T-helper 1 cell treated with Interleukin-12 subunit alpha and Interleukin-12 subunit beta and Interleukin-4 antibody, amounts not matched to agents 30 μg/mL and 1 μg/mL, for 36 hours (primary cell): ENCODE data around the gene MYCBPAP.

ENCODE experiments used
- H3K27ac Mint-ChIP-seq: one replicate; pipeline ENCODE4 v1.8.0; 2021; ENCODE audit warnings: mild to moderate bottlenecking, mixed read lengths
- H3K27me3 Mint-ChIP-seq: one replicate; pipeline ENCODE4 v1.8.0; 2021; ENCODE audit warnings: low read depth, mixed read lengths
- H3K36me3 Mint-ChIP-seq: one replicate; pipeline ENCODE4 v1.8.0; 2021; ENCODE audit warnings: low read depth, mixed read lengths
- H3K4me1 Mint-ChIP-seq: one replicate; pipeline ENCODE4 v1.8.0; 2021; ENCODE audit warnings: low read depth, mixed read lengths
- H3K4me3 Mint-ChIP-seq: one replicate; pipeline ENCODE4 v1.8.0; 2021; ENCODE audit warnings: mild to moderate bottlenecking, moderate library complexity, mixed read lengths
- H3K9me3 Mint-ChIP-seq: one replicate; pipeline ENCODE4 v1.8.0; 2021; ENCODE audit warnings: mixed read lengths

MYCBPAP gene

GRCh38 chr17:50514388-50514787 is 6.1 kb downstream of the MYCBPAP start:
- Mint-ChIP-seq H3K4me1 (peaks cover 36% of the 10 kb centered on the region), H3K27me3 (no peaks in the 10 kb centered on the region), H3K9me3 (no peaks in the 10 kb centered on the region), H3K27ac (no peak overlapping the region), H3K4me3 (no peak overlapping the region), H3K36me3 (no peaks in the 10 kb centered on the region)

GRCh38 chr17:50514936-50515702 is 6.9 kb downstream of the MYCBPAP start:
- no peak overlapping the region for H3K27ac Mint-ChIP-seq
- H3K27me3 Mint-ChIP-seq: no peaks in the 10 kb centered on the region
- no peak overlapping the region for H3K4me3 Mint-ChIP-seq
- peaks cover 29% of the 10 kb centered on the region for H3K4me1 Mint-ChIP-seq
- H3K36me3 Mint-ChIP-seq: no peaks in the 10 kb centered on the region
- no peaks in the 10 kb centered on the region for H3K9me3 Mint-ChIP-seq

GRCh38 chr17:50517011-50517410 is 8.8 kb downstream of the MYCBPAP start:
- Mint-ChIP-seq H3K4me3 (no peak overlapping the region), H3K27me3 (no peaks in the 10 kb centered on the region), H3K27ac (no peak overlapping the region), H3K9me3 (no peaks in the 10 kb centered on the region), H3K36me3 (no peaks in the 10 kb centered on the region), H3K4me1 (peaks cover 15% of the 10 kb centered on the region)

GRCh38 chr17:50517504-50518383 is 9.5 kb downstream of the MYCBPAP start:
- H3K27me3 Mint-ChIP-seq: no peaks in the 10 kb centered on the region
- no peak overlapping the region for H3K27ac Mint-ChIP-seq
- H3K9me3 Mint-ChIP-seq: no peaks in the 10 kb centered on the region
- peaks cover 12% of the 10 kb centered on the region for H3K4me1 Mint-ChIP-seq
- H3K4me3 Mint-ChIP-seq: no peak overlapping the region
- no peaks in the 10 kb centered on the region for H3K36me3 Mint-ChIP-seq

GRCh38 chr17:50518384-50519023 is 10.3 kb downstream of the MYCBPAP start:
- Mint-ChIP-seq H3K9me3 (no peaks in the 10 kb centered on the region), H3K27ac (no peak overlapping the region), H3K4me1 (peaks cover 12% of the 10 kb centered on the region)

GRCh38 chr17:50519141-50519834 is 11.0 kb downstream of the MYCBPAP start:
- Mint-ChIP-seq H3K4me1 (peaks cover 12% of the 10 kb centered on the region), H3K27me3 (no peaks in the 10 kb centered on the region), H3K36me3 (no peaks in the 10 kb centered on the region), H3K9me3 (no peaks in the 10 kb centered on the region), H3K27ac (no peak overlapping the region), H3K4me3 (no peak overlapping the region)

More at GRCh38 chr17:50518384-50519023, 10.3 kb downstream of the MYCBPAP start:
- no peaks in the 10 kb centered on the region for H3K36me3 Mint-ChIP-seq
- no peaks in the 10 kb centered on the region for H3K27me3 Mint-ChIP-seq
- H3K4me3 Mint-ChIP-seq: no peak overlapping the region

- H3K4me1 Mint-ChIP-seq: peaks cover 12% of the 10 kb centered on the region
- H3K4me3 Mint-ChIP-seq: no peak overlapping the region
- H3K27me3 Mint-ChIP-seq: no peaks in the 10 kb centered on the region
- H3K9me3 Mint-ChIP-seq: no peaks in the 10 kb centered on the region
- H3K36me3 Mint-ChIP-seq: no peaks in the 10 kb centered on the region
- no peak overlapping the region for H3K27ac Mint-ChIP-seq
Observed at GRCh38 chr17:50520483-50520882, 12.2 kb downstream of the MYCBPAP start.

GRCh38 chr17:50521514-50521913 is 13.3 kb downstream of the MYCBPAP start:
- Mint-ChIP-seq H3K27ac (no peak overlapping the region), H3K27me3 (no peaks in the 10 kb centered on the region), H3K9me3 (no peaks in the 10 kb centered on the region), H3K4me3 (no peak overlapping the region), H3K36me3 (no peaks in the 10 kb centered on the region), H3K4me1 (peaks cover 11% of the 10 kb centered on the region)

- H3K27ac Mint-ChIP-seq: no peak overlapping the region
- H3K4me3 Mint-ChIP-seq: no peak overlapping the region
- no peaks in the 10 kb centered on the region for H3K9me3 Mint-ChIP-seq
- no peaks in the 10 kb centered on the region for H3K27me3 Mint-ChIP-seq
- no peaks in the 10 kb centered on the region for H3K36me3 Mint-ChIP-seq
- H3K4me1 Mint-ChIP-seq: no peaks in the 10 kb centered on the region
Observed at GRCh38 chr17:50522766-50523165, 14.5 kb downstream of the MYCBPAP start.

- Mint-ChIP-seq H3K4me1 (no peaks in the 10 kb centered on the region), H3K27ac (no peak overlapping the region), H3K27me3 (no peaks in the 10 kb centered on the region), H3K9me3 (no peaks in the 10 kb centered on the region), H3K36me3 (no peaks in the 10 kb centered on the region), H3K4me3 (no peak overlapping the region)
Observed at GRCh38 chr17:50523208-50523607, 15.0 kb downstream of the MYCBPAP start.

- Mint-ChIP-seq H3K4me3 (no peak overlapping the region), H3K27me3 (peaks cover 8% of the 10 kb centered on the region), H3K4me1 (no peaks in the 10 kb centered on the region), H3K9me3 (no peaks in the 10 kb centered on the region), H3K36me3 (no peaks in the 10 kb centered on the region), H3K27ac (no peak overlapping the region)
Observed at GRCh38 chr17:50524838-50525237, 16.6 kb downstream of the MYCBPAP start.

- no peaks in the 10 kb centered on the region for H3K36me3 Mint-ChIP-seq
- peaks cover 25% of the 10 kb centered on the region for H3K27me3 Mint-ChIP-seq
- H3K4me1 Mint-ChIP-seq: no peaks in the 10 kb centered on the region
- no peak overlapping the region for H3K4me3 Mint-ChIP-seq
- no peak overlapping the region for H3K27ac Mint-ChIP-seq
- H3K9me3 Mint-ChIP-seq: no peaks in the 10 kb centered on the region
Observed at GRCh38 chr17:50527155-50527762, 19.0 kb downstream of the MYCBPAP start.

- Mint-ChIP-seq H3K4me1 (no peaks in the 10 kb centered on the region), H3K36me3 (no peaks in the 10 kb centered on the region), H3K9me3 (no peaks in the 10 kb centered on the region), H3K4me3 (no peak overlapping the region), H3K27me3 (peaks cover 30% of the 10 kb centered on the region), H3K27ac (no peak overlapping the region)
Observed at GRCh38 chr17:50527949-50528474, 19.8 kb downstream of the MYCBPAP start.

- peaks cover 48% of the 10 kb centered on the region for H3K27me3 Mint-ChIP-seq
- no peak overlapping the region for H3K4me3 Mint-ChIP-seq
- H3K27ac Mint-ChIP-seq: no peak overlapping the region
- no peaks in the 10 kb centered on the region for H3K36me3 Mint-ChIP-seq
- H3K9me3 Mint-ChIP-seq: no peaks in the 10 kb centered on the region
- H3K4me1 Mint-ChIP-seq: peaks cover 3% of the 10 kb centered on the region
Observed at GRCh38 chr17:50529849-50530248, 21.6 kb downstream of the MYCBPAP start.
